T-helper 2 cell treated with Interferon-gamma antibody and Interleukin-4, amounts not matched to agents 100 ng/mL and 5 ng/mL, for 36 hours (primary cell): ENCODE measurements around the gene COL8A1. TPM values are rescaled to one million over a fixed set of nuclear protein-coding genes. Genes with fewer than 3 reads are reported as not detected.
"Not testable (repeated sequence)": the region's sequence is repeated elsewhere in the genome, so short reads cannot be mapped to it uniquely, and the experiment has no call there.

Experiments used
- intact Hi-C: fragments of 100-400 bp; cut with micrococcal nuclease; formaldehyde crosslinking; loops from one replicate; pipeline ENCODE4 v1.15.1; 2023
- total RNA-seq: library from RNA; stranded (reverse); gene quantifications from 2 replicates; pipeline ENCODE4 v1.2.3, GENCODE V29; 2022

Gene COL8A1
- 0.07 TPM in 1 of 2 replicates, not detected in the other for total RNA-seq

- intact Hi-C loops = no loop called here
Observed at GRCh38 chr3:99638167-99638948, at the start of gene COL8A1. COL8A1 (plus strand) TSS chr3:99638594; CDS start chr3:99790683, 152,089 bp downstream.

GRCh38 chr3:99589168-99589567 lies 49.2 kb upstream of the COL8A1 start:
- intact Hi-C loops = not testable (repeated sequence)

GRCh38 chr3:99599894-99600293 lies 38.5 kb upstream of the COL8A1 start:
- intact Hi-C loops = no loop called here

- intact Hi-C loops = no loop called here
Observed at GRCh38 chr3:99601515-99601914, 36.9 kb upstream of the COL8A1 start.

GRCh38 chr3:99602183-99602582 lies 36.2 kb upstream of the COL8A1 start:
- intact Hi-C loops = no loop called here

- intact Hi-C loops = no loop called here
Observed at GRCh38 chr3:99607151-99607550, 31.2 kb upstream of the COL8A1 start.

GRCh38 chr3:99614768-99615167 lies 23.6 kb upstream of the COL8A1 start:
- intact Hi-C loops = no loop called here

GRCh38 chr3:99620077-99620767 lies 18.2 kb upstream of the COL8A1 start:
- intact Hi-C loops = no loop called here

- intact Hi-C loops = no loop called here
Observed at GRCh38 chr3:99620976-99621375, 17.4 kb upstream of the COL8A1 start.

GRCh38 chr3:99624496-99625236 lies 13.7 kb upstream of the COL8A1 start:
- intact Hi-C loops = no loop called here

- intact Hi-C loops = no loop called here
Observed at GRCh38 chr3:99625237-99625622, 13.2 kb upstream of the COL8A1 start.

- intact Hi-C loops = no loop called here
Observed at GRCh38 chr3:99625643-99626416, 12.6 kb upstream of the COL8A1 start.

GRCh38 chr3:99626417-99626788 lies 12.0 kb upstream of the COL8A1 start:
- intact Hi-C loops = no loop called here

- intact Hi-C loops = no loop called here
Observed at GRCh38 chr3:99627062-99627826, 11.2 kb upstream of the COL8A1 start.

GRCh38 chr3:99630815-99631214 lies 7.6 kb upstream of the COL8A1 start:
- intact Hi-C loops = no loop called here

- intact Hi-C loops = no loop called here
Observed at GRCh38 chr3:99633887-99634558, 4.4 kb upstream of the COL8A1 start.

- intact Hi-C loops = no loop called here
Observed at GRCh38 chr3:99634881-99635280, 3.5 kb upstream of the COL8A1 start.

GRCh38 chr3:99635348-99635747 lies 3.0 kb upstream of the COL8A1 start:
- intact Hi-C loops = no loop called here

- intact Hi-C loops = no loop called here
Observed at GRCh38 chr3:99637016-99637367, 1.4 kb upstream of the COL8A1 start.
